ENCODE results near the gene LMO1.

- TF ChIP-seq, protein P1, sequence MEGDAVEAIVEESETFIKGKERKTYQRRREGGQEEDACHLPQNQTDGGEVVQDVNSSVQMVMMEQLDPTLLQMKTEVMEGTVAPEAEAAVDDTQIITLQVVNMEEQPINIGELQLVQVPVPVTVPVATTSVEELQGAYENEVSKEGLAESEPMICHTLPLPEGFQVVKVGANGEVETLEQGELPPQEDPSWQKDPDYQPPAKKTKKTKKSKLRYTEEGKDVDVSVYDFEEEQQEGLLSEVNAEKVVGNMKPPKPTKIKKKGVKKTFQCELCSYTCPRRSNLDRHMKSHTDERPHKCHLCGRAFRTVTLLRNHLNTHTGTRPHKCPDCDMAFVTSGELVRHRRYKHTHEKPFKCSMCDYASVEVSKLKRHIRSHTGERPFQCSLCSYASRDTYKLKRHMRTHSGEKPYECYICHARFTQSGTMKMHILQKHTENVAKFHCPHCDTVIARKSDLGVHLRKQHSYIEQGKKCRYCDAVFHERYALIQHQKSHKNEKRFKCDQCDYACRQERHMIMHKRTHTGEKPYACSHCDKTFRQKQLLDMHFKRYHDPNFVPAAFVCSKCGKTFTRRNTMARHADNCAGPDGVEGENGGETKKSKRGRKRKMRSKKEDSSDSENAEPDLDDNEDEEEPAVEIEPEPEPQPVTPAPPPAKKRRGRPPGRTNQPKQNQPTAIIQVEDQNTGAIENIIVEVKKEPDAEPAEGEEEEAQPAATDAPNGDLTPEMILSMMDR (conservative IDR thresholded peaks at IDR 0.05), result no peak
- TF ChIP-seq ZFX (IDR thresholded peaks at IDR 0.05), result no peak
Measured at GRCh38 chr11:8242499-8243280, 21.0 kb downstream of the LMO1 start.

Measured in C4-2B (cell line).